Measurements from ENCODE around the gene CDH4.

CDH4 gene

DNA sequence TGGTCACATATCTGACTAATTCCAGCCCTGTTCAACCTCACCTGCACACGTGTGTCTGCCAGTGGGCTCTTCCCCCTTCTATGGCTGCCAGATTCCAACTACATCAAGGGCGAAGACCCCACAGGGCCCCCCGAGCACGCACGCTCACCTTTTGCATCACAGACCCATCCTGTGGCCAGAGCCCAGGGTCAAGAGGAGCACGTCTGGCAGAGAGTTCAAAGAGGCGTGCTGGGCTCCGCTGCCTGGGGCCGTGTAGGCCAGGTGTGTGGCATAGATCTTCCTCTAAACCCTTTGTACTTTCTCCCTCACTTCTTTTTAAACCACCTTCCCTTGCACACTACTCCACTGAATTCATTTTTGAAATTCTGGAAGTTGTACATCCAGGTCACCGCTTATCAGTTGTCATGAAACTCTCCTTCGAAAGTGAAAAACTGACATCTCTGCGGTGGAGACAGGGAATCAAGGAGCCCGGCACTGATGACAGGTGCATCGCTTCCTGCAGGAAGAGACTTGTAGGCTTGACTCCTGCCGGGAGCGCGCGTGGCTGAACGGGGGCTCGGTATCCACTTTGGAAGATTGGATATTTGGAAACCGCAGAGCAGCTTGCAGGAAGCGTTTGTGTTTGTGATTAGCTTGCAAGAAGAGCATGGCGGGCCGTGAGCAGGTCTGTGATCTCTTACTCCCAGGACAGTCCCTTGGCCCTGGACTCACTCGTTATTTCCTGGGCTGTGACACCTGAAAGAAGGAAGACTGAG, 397.2 kb downstream of the CDH4 start:
- no peaks in the 10 kb centered on the region for H3K36me3 Mint-ChIP-seq
- ATAC-seq (replicated peaks), result no peak

DNA sequence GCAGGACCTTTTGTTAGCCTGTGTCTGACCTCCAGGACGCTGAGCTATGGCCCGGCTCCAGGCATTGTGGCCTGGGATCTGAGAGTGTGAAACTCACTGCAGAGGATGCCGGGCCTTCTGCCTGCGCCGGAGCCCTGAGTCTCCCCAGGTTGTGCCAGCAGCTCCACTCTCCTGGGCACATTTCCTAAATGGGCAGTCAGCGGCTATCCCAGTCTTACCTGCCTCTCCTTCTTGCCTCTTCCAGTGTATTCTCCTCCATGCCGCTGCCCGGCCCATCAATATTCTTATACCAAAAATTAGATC, 397.8 kb downstream of the CDH4 start:
- Mint-ChIP-seq H3K4me1 (no peaks in the 10 kb centered on the region), H3K4me3 (no peak overlapping the region), H3K36me3 (no peaks in the 10 kb centered on the region), H3K27me3 (no peaks in the 10 kb centered on the region), H3K9me3 (peaks cover 0 to 2% of the 10 kb centered on the region in 2 donors), H3K27ac (no peak overlapping the region)
- ATAC-seq (replicated peaks), result no peak
- DNase-seq, result no peak

More for the DNA sequence above, 397.2 kb downstream of the CDH4 start:
- no peak for DNase-seq
- no peaks in the 10 kb centered on the region for H3K4me1 Mint-ChIP-seq
- peaks cover 0 to 2% of the 10 kb centered on the region in 2 donors for H3K9me3 Mint-ChIP-seq
- H3K27me3 Mint-ChIP-seq, result no peaks in the 10 kb centered on the region
- H3K27ac Mint-ChIP-seq, result no peak overlapping the region
- no peak overlapping the region for H3K4me3 Mint-ChIP-seq

GRCh38 chr20:61650912-61651733, 399.1 kb downstream of the CDH4 start:
- peaks cover 0 to 4% of the 10 kb centered on the region in 2 donors for H3K9me3 Mint-ChIP-seq
- H3K27ac Mint-ChIP-seq, result no peak overlapping the region
- no peak overlapping the region for H3K4me3 Mint-ChIP-seq
- H3K4me1 Mint-ChIP-seq, result no peaks in the 10 kb centered on the region
- ATAC-seq (replicated peaks), result no peak
- no peak for DNase-seq
- H3K27me3 Mint-ChIP-seq, result no peaks in the 10 kb centered on the region
- H3K36me3 Mint-ChIP-seq, result no peaks in the 10 kb centered on the region

- DNase-seq (no peak), ATAC-seq (replicated peaks) (no peak)
- no peak overlapping the region for H3K27ac Mint-ChIP-seq
- no peaks in the 10 kb centered on the region for H3K36me3 Mint-ChIP-seq
- H3K4me3 Mint-ChIP-seq, result no peak overlapping the region
- H3K9me3 Mint-ChIP-seq, result peaks cover 0 to 4% of the 10 kb centered on the region in 2 donors
- H3K27me3 Mint-ChIP-seq, result no peaks in the 10 kb centered on the region
- H3K4me1 Mint-ChIP-seq, result no peaks in the 10 kb centered on the region
Observed at GRCh38 chr20:61652146-61652545, 400.1 kb downstream of the CDH4 start.

- no peak for ATAC-seq (replicated peaks)
- Mint-ChIP-seq H3K4me3 (no peak overlapping the region), H3K4me1 (no peaks in the 10 kb centered on the region), H3K36me3 (no peaks in the 10 kb centered on the region), H3K27ac (no peak overlapping the region), H3K9me3 (peaks cover 0 to 4% of the 10 kb centered on the region in 2 donors), H3K27me3 (no peaks in the 10 kb centered on the region)
- no peak for DNase-seq
Observed at GRCh38 chr20:61654726-61655125, 402.7 kb downstream of the CDH4 start.

GRCh38 chr20:61655591-61655990, 403.5 kb downstream of the CDH4 start:
- no peaks in the 10 kb centered on the region for H3K27me3 Mint-ChIP-seq
- no peak overlapping the region for H3K27ac Mint-ChIP-seq

DNA sequence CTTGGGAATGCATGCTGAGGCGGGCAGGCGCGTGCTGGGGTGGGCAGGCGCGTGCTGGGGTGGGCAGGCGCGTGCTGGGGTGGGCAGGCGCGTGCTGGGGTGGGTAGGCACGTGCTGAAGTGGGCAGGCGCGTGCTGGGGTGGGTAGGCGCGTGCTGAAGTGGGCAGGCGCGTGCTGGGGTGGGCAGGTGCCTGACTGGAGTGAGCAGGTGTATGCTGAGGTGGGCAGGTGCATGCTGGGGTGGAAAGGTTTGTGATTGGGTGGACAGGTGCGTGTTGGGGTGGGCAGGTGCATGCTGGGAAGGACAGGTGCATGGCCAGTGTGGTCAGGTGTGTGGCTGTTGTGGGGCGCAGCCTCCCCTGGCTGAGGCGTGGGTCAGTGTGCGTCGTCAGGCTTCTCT, 404.1 kb downstream of the CDH4 start:
- H3K4me1 Mint-ChIP-seq, result no peaks in the 10 kb centered on the region
- ATAC-seq (replicated peaks) (no peak), DNase-seq (no peak)
- no peaks in the 10 kb centered on the region for H3K27me3 Mint-ChIP-seq
- H3K27ac Mint-ChIP-seq, result no peak overlapping the region
- no peaks in the 10 kb centered on the region for H3K36me3 Mint-ChIP-seq
- H3K9me3 Mint-ChIP-seq, result peaks cover 0 to 4% of the 10 kb centered on the region in 2 donors
- no peak overlapping the region for H3K4me3 Mint-ChIP-seq

More at GRCh38 chr20:61655591-61655990, 403.5 kb downstream of the CDH4 start:
- DNase-seq (no peak), ATAC-seq (replicated peaks) (no peak)
- Mint-ChIP-seq H3K9me3 (peaks cover 0 to 4% of the 10 kb centered on the region in 2 donors), H3K36me3 (no peaks in the 10 kb centered on the region), H3K4me3 (no peak overlapping the region), H3K4me1 (no peaks in the 10 kb centered on the region)

DNA sequence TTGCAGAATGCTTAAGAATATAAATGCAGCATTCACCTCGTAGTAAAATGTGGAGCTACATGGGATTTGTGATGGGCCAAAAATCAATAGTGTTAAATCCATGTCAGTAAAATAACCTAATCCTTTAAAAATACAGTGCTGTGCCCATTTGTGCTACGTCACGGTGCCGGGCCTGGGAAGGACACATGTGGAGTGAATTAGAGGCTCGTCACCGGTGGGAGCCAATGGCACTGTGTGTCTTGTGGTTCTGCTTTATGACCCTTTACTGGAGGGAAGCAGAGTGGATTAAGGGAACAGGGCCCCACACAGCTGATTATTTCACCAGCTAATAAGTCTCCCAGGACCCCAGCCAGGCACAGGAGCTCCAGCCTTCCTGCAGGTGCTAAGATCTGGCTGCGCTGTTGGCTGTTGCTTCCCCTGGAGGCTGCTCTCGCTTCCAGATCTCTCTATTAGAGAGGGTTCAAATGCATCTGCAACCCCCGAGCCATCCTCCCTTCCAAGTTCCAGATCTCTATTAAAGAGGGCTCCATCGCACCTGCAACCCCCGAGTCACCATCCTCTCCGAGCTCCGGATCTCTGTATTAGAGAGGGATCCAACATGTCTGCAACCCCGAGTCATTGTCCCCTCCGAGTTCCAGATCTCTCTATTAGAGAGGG, 405.8 kb downstream of the CDH4 start:
- no peak for DNase-seq

GRCh38 chr20:61658563-61658962, 406.5 kb downstream of the CDH4 start:
- no peak overlapping the region for H3K27ac Mint-ChIP-seq
- H3K27me3 Mint-ChIP-seq, result no peaks in the 10 kb centered on the region
- no peaks in the 10 kb centered on the region for H3K36me3 Mint-ChIP-seq
- no peak for ATAC-seq (replicated peaks)
- no peak overlapping the region for H3K4me3 Mint-ChIP-seq
- peaks cover 0 to 4% of the 10 kb centered on the region in 2 donors for H3K9me3 Mint-ChIP-seq
- DNase-seq, result no peak
- H3K4me1 Mint-ChIP-seq, result no peaks in the 10 kb centered on the region

More for the DNA sequence above, 405.8 kb downstream of the CDH4 start:
- Mint-ChIP-seq H3K4me1 (no peaks in the 10 kb centered on the region), H3K27ac (no peak overlapping the region), H3K9me3 (peaks cover 0 to 4% of the 10 kb centered on the region in 2 donors), H3K27me3 (no peaks in the 10 kb centered on the region), H3K36me3 (no peaks in the 10 kb centered on the region), H3K4me3 (no peak overlapping the region)
- no peak for ATAC-seq (replicated peaks)

DNA sequence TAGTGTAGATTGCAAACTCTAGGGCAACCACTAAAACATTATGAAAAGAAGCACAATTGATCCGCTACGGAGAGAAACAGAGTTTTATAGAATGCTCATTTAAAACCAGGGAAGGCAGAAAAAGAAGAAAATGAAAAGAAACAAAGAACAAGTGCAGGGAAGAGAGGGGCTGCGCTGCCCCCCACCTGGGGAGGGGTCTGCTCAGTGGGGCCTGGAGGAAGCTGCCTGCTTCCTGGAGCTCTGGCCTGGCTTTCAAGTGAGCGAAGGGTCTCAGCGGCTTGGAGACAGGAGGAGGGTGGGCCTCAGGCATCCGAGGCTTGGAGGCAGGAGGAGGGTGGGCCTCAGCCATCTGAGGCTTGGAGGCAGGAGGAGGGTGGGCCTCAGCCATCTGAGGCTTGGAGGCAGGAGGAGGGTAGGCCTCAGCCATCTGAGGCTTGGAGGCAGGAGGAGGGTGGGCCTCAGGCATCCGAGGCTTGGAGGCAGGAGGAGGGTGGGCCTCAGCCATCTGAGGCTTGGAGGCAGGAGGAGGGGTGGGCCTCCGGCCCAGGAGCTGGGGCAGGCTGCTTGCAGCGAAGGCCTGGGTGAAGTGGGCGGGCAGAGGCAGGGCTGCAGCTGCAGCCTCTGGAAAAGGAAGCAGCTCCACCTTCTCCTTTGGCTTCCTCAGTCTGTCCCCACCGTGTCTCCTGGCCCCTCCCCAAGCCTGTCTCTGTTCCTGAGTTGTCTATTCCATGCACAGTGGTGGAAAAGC, 407.4 kb downstream of the CDH4 start:
- no peak for ATAC-seq (replicated peaks)
- H3K4me1 Mint-ChIP-seq, result no peaks in the 10 kb centered on the region

GRCh38 chr20:61659994-61660346, 407.9 kb downstream of the CDH4 start:
- Mint-ChIP-seq H3K27me3 (no peaks in the 10 kb centered on the region), H3K9me3 (peaks cover 0 to 2% of the 10 kb centered on the region in 2 donors), H3K36me3 (no peaks in the 10 kb centered on the region), H3K4me3 (no peak overlapping the region), H3K27ac (no peak overlapping the region), H3K4me1 (no peaks in the 10 kb centered on the region)
- ATAC-seq (replicated peaks) (no peak), DNase-seq (no peak)

More for the DNA sequence above, 407.4 kb downstream of the CDH4 start:
- no peaks in the 10 kb centered on the region for H3K27me3 Mint-ChIP-seq
- H3K9me3 Mint-ChIP-seq, result peaks cover 0 to 2% of the 10 kb centered on the region in 2 donors
- DNase-seq, result no peak
- no peak overlapping the region for H3K4me3 Mint-ChIP-seq
- no peaks in the 10 kb centered on the region for H3K36me3 Mint-ChIP-seq
- H3K27ac Mint-ChIP-seq, result no peak overlapping the region

DNA sequence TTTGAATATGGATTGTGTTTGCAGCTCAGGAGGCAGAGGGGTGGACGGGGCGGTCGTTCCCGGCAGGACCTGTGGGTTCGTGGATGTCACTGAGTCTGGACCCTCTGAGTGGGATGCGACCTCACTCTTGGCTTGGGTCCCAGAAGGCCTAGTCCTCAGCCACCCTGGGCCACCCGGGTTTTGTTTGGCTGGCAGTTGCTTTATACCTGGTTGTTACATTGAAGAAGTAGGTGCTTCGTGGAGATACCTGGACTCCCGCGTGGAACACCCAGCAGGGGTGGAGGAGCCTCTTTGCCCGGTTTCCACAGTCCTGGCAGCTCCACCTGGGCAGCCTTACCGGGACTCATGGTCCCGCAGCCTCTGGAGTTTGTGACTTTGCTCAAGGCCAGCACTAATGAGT, 408.5 kb downstream of the CDH4 start:
- Mint-ChIP-seq H3K27me3 (no peaks in the 10 kb centered on the region), H3K4me3 (no peak overlapping the region), H3K4me1 (no peaks in the 10 kb centered on the region), H3K27ac (no peak overlapping the region), H3K36me3 (no peaks in the 10 kb centered on the region), H3K9me3 (peaks cover 0 to 2% of the 10 kb centered on the region in 2 donors)
- DNase-seq, result no peak
- no peak for ATAC-seq (replicated peaks)

GRCh38 chr20:61661025-61661424, 409.0 kb downstream of the CDH4 start:
- Mint-ChIP-seq H3K27ac (no peak overlapping the region), H3K4me3 (no peak overlapping the region), H3K36me3 (no peaks in the 10 kb centered on the region), H3K9me3 (no peaks in the 10 kb centered on the region), H3K4me1 (no peaks in the 10 kb centered on the region), H3K27me3 (no peaks in the 10 kb centered on the region)
- ATAC-seq (replicated peaks), result no peak
- no peak for DNase-seq

DNA sequence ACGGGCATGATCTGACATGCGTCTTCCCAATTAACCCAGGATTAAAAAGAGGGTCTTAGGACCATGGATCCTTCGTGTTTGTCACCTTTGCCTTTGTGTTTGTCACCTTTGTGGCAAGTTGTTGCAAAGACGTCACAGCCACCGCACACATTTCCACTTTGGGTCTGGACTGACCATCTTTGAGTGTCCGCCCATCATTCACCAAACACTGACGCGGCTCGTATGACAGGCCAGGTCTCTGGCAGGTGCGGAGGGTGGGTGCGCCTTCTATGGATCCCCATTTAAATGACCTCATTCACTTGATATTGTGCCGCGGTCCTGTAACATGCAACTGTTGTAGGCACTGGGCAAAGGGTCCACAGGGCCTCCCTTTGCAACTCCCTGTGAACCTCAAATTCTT, 409.5 kb downstream of the CDH4 start:
- no peaks in the 10 kb centered on the region for H3K36me3 Mint-ChIP-seq
- DNase-seq (no peak), ATAC-seq (replicated peaks) (no peak)
- no peaks in the 10 kb centered on the region for H3K9me3 Mint-ChIP-seq
- H3K27me3 Mint-ChIP-seq, result no peaks in the 10 kb centered on the region
- no peak overlapping the region for H3K27ac Mint-ChIP-seq
- H3K4me1 Mint-ChIP-seq, result no peaks in the 10 kb centered on the region
- H3K4me3 Mint-ChIP-seq, result no peak overlapping the region
